Measurements from ENCODE around the gene FSCN2. TPM values are rescaled to one million over a fixed set of nuclear protein-coding genes. Genes with fewer than 3 reads are reported as not detected.
"Not testable (repeated sequence)": the region's sequence is repeated elsewhere in the genome, so short reads cannot be mapped to it uniquely, and the experiment has no call there.

The FSCN2 gene
- total RNA-seq, 1 donor from 2014 or later: 0.26 TPM

DNA sequence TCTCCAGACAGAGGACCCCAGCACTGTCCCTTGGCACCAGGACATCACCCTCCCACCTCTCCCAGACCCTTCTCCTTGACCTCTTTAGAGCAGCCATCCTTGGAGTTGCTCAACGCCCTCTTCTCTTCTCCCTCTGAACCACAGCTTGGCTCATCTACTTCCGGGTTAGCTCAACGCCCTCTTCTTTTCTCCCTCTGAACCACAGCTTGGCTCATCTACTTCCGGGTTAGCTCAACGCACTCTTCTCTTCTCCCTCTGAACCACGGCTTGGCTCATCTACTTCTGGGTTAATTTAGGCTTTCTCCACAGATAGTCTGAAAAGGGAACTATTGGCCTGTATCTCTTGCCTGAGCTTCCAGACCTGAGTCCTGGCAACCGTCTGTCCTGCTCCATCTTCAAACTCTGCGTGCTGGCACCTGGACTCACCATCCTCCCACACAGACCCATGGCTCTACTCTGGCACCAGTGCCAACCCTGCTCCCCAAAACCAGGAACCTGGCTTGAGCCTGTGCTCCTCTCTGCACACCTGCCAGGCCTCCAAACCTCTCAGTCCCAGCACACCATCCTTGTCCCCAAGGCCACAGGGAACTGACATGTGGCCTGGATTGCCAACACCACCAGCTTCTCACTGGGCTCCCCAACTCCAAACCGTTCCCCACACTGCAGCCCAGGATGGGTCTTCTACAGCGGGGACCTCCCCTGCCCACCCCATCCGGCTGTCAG is 49.3 kb downstream of the FSCN2 start:
- no peak for DNase-seq (ENCODE audit: low read depth in 2 of 2)

DNA sequence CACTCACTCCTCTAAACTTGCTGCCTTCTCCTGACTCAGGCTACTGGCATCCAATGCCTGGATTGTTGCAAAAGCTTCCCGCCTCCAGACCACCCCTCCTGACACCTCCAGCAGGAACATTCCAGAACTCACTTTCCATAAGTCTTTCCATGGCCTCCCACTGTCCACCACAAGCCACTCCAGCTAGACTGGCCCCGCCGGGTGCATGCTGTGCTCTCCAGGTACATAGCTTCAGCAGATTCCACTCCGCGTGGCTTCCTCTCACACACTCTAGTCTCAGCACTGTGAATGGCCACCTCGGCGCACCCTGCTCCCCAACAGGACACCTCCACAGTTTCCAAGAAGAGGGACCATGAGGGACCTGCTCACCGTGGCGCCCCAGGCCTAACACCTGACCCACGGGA is 49.9 kb downstream of the FSCN2 start:
- DNase-seq (ENCODE audit: low read depth in 2 of 2): no peak

DNA sequence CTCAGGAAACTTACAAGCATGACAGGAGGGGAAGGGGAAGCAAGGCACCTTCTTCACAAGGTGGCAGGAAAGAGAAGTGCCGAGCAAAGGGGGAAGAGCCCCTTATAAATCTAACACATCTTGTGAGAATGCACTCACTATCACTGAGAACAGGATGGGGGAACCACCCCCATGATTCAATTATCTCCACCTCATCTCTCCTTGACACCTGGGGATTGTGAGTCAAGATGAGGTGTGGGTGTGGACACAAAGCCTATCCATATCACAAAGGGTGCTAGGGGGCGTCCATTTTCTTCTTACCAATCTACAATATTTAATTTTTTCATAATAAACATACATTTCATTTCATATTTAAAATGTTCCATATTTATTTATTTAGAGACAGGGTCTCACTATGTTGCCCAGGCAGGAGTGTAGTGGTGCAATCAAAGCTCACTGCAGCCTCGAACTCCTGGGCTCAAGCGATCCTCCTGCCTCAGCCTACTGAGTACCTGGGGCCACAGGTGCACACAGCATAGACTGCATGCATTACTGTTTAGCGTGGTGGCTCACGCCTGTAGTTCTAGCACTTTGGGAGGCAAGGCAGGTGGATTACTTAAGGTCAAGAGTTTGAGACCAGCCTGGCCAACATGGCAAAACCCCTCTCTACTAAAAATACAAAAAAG is 50.5 kb downstream of the FSCN2 start:
- no peak for DNase-seq (ENCODE audit: low read depth in 2 of 2)

DNA sequence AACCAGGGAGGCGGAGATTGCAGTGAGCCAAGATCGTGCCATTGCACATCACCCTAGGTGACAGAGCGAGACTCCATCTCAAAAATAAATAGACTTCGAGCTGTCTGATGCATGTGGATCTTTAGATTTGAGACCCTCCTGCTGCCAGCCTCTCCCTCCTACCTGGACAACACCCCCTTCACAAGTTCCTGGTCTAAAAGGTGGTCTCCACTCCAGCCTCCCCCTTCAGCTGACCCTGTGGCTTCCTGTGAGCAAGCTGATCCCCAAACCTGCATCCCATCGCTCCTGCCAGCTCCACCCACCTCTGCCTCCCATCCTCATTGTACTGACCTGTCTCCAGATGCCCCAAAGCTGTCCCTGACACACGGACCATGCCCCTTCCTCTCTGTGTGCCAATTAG is 51.1 kb downstream of the FSCN2 start:
- no peak for DNase-seq (ENCODE audit: low read depth in 2 of 2)

DNA sequence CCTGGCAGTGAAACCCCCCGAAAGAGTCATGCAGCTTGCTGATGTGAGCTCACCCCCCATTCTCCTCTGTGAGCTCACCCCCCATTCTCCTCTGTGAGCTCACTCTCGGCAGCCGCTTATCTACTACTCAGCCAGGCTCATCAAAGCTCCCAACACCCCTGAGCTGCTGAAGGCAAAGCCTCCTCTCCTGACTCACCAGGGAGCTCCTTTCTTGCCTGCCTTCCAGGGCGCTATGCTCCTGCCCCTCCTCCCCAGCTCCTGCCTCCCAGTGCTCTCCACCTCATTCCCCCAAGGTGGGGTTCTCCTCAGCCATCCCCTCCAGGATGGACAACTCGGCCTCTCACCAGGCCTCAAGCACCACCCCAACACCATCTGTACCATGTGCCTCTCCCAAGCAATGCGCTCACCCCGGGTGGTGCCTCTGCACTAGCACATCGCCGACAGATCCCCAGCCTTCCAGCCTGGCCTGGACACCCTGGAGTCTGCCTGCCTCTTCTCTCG is 51.7 kb downstream of the FSCN2 start:
- DNase-seq (ENCODE audit: low read depth in 2 of 2): no peak

DNA sequence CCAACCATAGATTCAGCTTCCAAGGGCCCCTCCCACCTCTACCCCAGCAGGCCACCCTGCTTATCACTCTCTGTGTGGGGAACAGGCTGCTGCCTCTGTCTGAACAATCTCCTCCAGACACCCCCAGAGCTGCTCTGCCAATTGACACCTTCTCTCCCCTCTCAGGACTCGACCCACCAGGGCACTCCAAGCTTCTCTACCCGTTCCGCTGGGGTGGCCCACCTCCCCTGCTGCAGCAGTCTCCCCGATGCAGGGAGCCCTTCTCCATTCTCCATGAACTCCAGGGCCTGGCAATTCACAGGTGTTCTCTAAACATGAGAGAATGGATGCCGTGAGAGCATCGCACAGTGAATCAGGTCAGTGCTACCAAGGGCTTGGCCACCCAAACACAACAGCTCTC is 52.3 kb downstream of the FSCN2 start:
- DNase-seq (ENCODE audit: low read depth in 2 of 2): no peak

DNA sequence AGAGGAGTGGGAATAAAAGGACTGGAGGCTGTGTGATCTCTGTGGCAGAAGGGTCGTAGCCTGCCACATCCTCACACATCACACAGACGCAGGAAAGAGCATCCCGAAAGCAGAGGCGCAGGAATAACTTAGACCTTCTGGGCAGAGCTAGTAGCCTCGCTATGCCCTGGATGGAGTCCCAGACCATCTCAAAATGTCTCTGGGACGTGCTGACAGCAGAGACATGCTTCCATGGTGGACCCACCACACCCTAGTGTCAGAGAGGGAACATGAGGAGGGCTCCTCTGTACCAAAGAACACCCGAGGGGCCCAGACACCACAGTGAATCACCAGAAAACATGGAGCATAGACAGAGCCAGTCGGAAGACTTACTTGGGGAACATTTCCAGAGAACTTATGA is 53.6 kb downstream of the FSCN2 start:
- no peak for DNase-seq (ENCODE audit: low read depth in 2 of 2)

DNA sequence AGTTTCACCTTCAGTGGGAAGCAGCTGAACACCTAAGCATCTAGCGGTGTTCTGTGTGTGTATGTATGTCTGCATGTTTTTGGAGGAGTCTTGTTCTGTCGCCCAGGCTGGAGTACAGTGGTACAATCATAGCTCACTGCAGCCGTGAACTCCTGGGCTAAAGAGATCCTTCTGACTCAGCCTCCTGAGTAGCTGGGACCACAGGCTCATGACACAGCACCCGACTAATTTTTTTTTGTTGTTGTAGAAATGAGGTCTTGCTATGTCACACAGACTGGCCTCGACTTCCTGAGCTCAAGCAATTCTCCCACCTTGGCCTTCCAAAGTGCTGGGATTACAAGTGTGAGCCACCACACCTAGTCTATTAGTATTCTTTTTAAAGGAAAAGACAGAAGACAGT is 54.2 kb downstream of the FSCN2 start:
- peak in 1 of 2 donors; percentile 49 for DNase-seq (ENCODE audit: low read depth in 2 of 2)

DNA sequence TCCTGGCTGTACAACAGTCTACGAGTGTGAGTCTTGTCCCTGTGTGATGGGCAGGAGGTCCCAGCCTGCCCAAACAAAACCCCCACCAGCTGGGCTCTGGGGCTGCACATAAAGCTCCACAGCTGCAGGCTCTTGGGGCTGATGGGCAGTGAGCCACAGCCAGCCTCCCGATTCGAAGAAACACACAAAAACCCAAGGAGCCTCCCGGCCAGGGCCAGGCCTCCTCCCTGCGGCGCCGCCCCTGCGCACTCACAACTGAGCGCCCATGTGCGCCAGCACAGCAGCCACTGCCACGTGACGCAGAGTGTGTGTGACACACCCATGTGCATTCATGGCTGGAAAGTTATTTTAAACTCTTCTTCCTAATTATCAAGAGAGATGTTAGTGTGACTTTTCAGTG is 54.6 kb downstream of the FSCN2 start:
- no peak for DNase-seq (ENCODE audit: low read depth in 2 of 2)

DNA sequence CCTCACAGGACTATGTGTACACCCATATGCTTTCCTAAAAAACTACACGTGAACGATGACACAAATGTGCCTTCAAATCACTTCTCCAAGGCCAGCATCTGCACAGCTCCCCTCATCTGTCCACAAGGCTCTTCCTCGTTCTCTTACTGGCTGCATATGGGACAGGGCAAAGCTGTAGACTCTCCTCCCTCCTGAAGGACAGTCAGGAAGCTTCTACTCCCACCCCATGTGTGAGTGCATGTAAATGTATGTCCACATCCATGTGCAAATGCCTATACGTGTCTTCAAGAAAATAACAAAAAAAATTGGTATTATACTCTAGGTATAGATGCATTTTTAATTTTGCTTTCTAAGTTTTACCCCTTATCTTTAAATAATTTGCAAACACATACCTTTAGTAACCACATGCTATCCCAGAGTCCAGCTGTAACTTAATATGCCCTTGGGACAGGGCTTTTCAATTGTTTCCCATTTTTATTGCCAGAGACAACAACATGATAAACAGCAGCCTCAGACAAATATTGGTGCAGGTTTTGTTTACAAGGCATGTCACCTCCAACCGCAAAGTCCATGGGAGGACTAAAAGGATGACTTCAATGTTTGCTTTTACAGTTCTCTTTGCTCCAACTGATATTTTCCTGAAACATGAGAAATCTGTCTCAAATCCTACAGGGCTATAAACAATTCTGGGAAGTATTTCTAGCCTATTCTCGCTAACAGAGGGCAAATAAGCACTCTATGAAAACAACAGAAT is 55.6 kb downstream of the FSCN2 start:
- peak in 1 of 2 donors; percentile 75 for DNase-seq (ENCODE audit: low read depth in 2 of 2)

DNA sequence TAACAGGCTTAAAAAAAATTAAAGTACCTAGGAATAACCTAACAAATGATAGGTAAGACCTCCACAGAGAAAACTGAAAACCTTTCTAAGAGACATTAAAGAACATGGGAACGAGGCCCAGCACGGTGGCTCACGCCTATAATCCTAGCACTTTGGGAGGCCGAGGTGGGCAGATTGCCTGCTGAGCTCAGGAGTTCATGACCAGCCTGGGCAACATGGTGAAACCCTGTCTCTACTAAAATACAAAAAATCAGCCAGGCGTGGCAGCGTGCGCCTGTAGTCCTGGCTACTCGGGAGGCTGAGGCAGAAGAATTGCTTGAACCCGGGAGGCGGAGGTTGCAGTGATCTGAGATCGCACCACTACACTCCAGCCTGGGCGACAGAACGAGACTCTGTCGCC is 56.6 kb downstream of the FSCN2 start:
- DNase-seq (ENCODE audit: low read depth in 2 of 2): not testable (repeated sequence)

DNA sequence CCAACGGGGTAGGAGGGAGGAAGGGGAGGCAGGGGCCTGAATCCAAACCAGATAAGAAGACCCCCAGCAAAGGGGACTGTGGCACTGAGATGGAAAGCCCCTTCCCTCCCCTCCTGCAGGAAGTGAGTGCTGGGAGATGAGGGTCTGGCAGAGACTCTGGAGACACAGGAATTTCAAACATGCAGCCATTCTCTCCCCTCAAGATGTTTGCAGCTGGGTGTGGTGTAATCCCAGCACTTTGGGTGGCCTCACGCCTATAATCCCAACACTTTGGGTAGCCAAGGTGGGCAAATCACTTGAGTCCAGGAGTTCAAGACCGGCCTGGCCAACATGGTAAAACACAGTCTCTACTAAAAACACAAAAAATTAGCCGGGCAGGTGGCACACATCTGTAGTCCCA is 57.9 kb downstream of the FSCN2 start:
- DNase-seq (ENCODE audit: low read depth in 2 of 2): no peak

Other genes starting within 250 kb of the FSCN2 start
- gene SLC38A10, start 233.1 kb upstream of the FSCN2 start, total RNA-seq: 42.2 and 59.5 TPM in 2 replicates
- gene BAHCC1, start 132.9 kb upstream of the FSCN2 start, total RNA-seq: 2.1 and 6.3 TPM in 2 replicates
- 6,103 and 8,158 TPM in 2 replicates for gene ACTG1, start 15.6 kb upstream of the FSCN2 start, total RNA-seq
- gene FAAP100, start 24.0 kb downstream of the FSCN2 start, total RNA-seq: 11.0 and 19.8 TPM in 2 replicates
- 67.7 and 87.9 TPM in 2 replicates for gene NPLOC4, start 108.7 kb downstream of the FSCN2 start, total RNA-seq
- 0.51 and 0.89 TPM in 2 replicates for gene TSPAN10, start 108.8 kb downstream of the FSCN2 start, total RNA-seq
- 1.3 and 5.3 TPM in 2 replicates for gene PDE6G, start 128.2 kb downstream of the FSCN2 start, total RNA-seq
- gene OXLD1, start 138.2 kb downstream of the FSCN2 start, total RNA-seq: 26.6 and 29.7 TPM in 2 replicates
- gene CCDC137, start 138.4 kb downstream of the FSCN2 start, total RNA-seq: 6.3 and 8.5 TPM in 2 replicates
- 25.4 and 28.2 TPM in 2 replicates for gene ARL16, start 155.4 kb downstream of the FSCN2 start, total RNA-seq
- 41.1 and 49.4 TPM in 2 replicates for gene HGS, start 155.6 kb downstream of the FSCN2 start, total RNA-seq
- gene MRPL12, start 175.0 kb downstream of the FSCN2 start, total RNA-seq: 8.7 and 8.9 TPM in 2 replicates
- 13.9 and 17.7 TPM in 2 replicates for gene SLC25A10, start 183.9 kb downstream of the FSCN2 start, total RNA-seq